Endothelial cell of umbilical vein (primary cell): ENCODE results near the gene KNTC1. TPM values are rescaled to one million over a fixed set of nuclear protein-coding genes. Genes with fewer than 3 reads are reported as not detected.
A peak's percentile ranks its signal among the peaks of the same experiment; 100 is the strongest.

ENCODE experiments used
- BruUV-seq: library from RNA; stranded (reverse); fragments of 400-500 nt; replicated peaks from 2 replicates; lab custom pipeline; 2021; lab: Mats Ljungman, UMichigan
- CTCF ChIA-PET: fragments of 300-600, 350-600 bp; sonication (Branson Sonifier 250); formaldehyde crosslinking; loops from one replicate; lab custom pipeline; 2021; ENCODE audit warnings: antibody characterized with exemption, inconsistent platforms; lab: Charles Lee
- POLR2A ChIA-PET: fragments of 300-600, 350-600 bp; sonication (Branson Sonifier 250); formaldehyde crosslinking; loops from one replicate; lab custom pipeline; 2021; ENCODE audit warnings: antibody characterized with exemption, inconsistent platforms; lab: Charles Lee
- DNase-seq: peaks from one replicate; pipeline ENCODE4 v3.0.0-alpha.2; 2011; ENCODE audit warnings: low read depth, low spot score
- FAIRE-seq: peaks from 2 replicates; lab custom pipeline; 2011; peaks lifted over from hg19 to GRCh38; lab: Jason Lieb, UNC
- H2AFZ ChIP-seq: 2 replicates; pipeline ENCODE4 v1.6.0; 2012; ENCODE audit warnings: low read depth, low read length, control low read depth, inconsistent platforms
- H3K27ac ChIP-seq: 2 replicates; pipeline ENCODE4 v1.5.1; 2011; ENCODE audit warnings: low read depth, mild to moderate bottlenecking, control low read depth, low read length, moderate library complexity; ENCODE audit not compliant: insufficient read depth
- H3K27me3 ChIP-seq, 2 experiments: 2 replicates each; pipeline versions ENCODE4 v1.6.0 to v1.6.1; 2011; ENCODE audit warnings: low read length in 2 of 2, mixed read lengths in 1 of 2; ENCODE audit not compliant: control insufficient read depth in 2 of 2, insufficient read depth in 2 of 2
- H3K36me3 ChIP-seq, 2 experiments: 2 replicates in 1 of 2; 3 replicates in 1 of 2; pipeline ENCODE4 v1.5.1; 2011; ENCODE audit warnings: low read length in 2 of 2, mild to moderate bottlenecking in 1 of 2, moderate library complexity in 1 of 2; ENCODE audit not compliant: control insufficient read depth in 2 of 2, insufficient read depth in 2 of 2; ENCODE audit errors: extremely low read depth in 1 of 2
- H3K4me1 ChIP-seq: 3 replicates; pipeline ENCODE4 v1.5.1; 2011; ENCODE audit warnings: mild to moderate bottlenecking, low read length; ENCODE audit not compliant: control insufficient read depth, insufficient read depth; ENCODE audit errors: extremely low read depth
- H3K4me2 ChIP-seq: 2 replicates; pipeline ENCODE4 v1.6.1; 2011; ENCODE audit warnings: low read length, control low read depth, mixed read lengths; ENCODE audit not compliant: insufficient read depth
- H3K4me3 ChIP-seq, 3 experiments: fragments of 200-600 bp in 1 of 3; sonication (generic), shearing (Covaris generic) in 1 of 3; replicated peaks in 1 of 3; 2 replicates each; pipeline ENCODE4 v1.5.1; 2011 to 2016; ENCODE audit warnings: control low read depth in 3 of 3, low read length in 3 of 3, mild to moderate bottlenecking in 2 of 3, inconsistent platforms in 1 of 3, low read depth in 1 of 3, moderate library complexity in 1 of 3; ENCODE audit not compliant: insufficient read depth in 1 of 3
- H3K79me2 ChIP-seq: 2 replicates; pipeline ENCODE4 v1.6.0; 2012; ENCODE audit warnings: low read length, inconsistent platforms; ENCODE audit not compliant: control insufficient read depth, insufficient read depth
- H3K9ac ChIP-seq: replicated peaks from 2 replicates; pipeline ENCODE3; 2011; ENCODE audit warnings: low read length, control low read depth; ENCODE audit not compliant: insufficient read depth; ENCODE audit errors: extremely low read depth
- H3K9me1 ChIP-seq: replicated peaks from 3 replicates; pipeline ENCODE4 v1.6.0; 2011; ENCODE audit warnings: mild to moderate bottlenecking, low read length; ENCODE audit not compliant: control insufficient read depth, insufficient read depth; ENCODE audit errors: extremely low read depth
- H3K9me3 ChIP-seq: replicated peaks from 2 replicates; pipeline ENCODE4 v1.5.1; 2012; ENCODE audit warnings: low read length, inconsistent platforms; ENCODE audit not compliant: control insufficient read depth, insufficient read depth
- H4K20me1 ChIP-seq: replicated peaks from 2 replicates; pipeline ENCODE3; 2011; ENCODE audit warnings: mild to moderate bottlenecking, low read length; ENCODE audit not compliant: control insufficient read depth, insufficient read depth; ENCODE audit errors: extremely low read depth
- EZH2 ChIP-seq: IDR thresholded peaks from 2 replicates; pipeline ENCODE4 v1.6.1; 2012; ENCODE audit warnings: borderline replicate concordance, low read depth, mild to moderate bottlenecking, moderate library complexity, low read length, inconsistent platforms; ENCODE audit not compliant: severe bottlenecking
- FOS ChIP-seq: IDR thresholded peaks from 2 replicates; pipeline ENCODE4 v1.6.1; 2011; ENCODE audit warnings: mild to moderate bottlenecking, low read length, moderate library complexity, borderline replicate concordance; ENCODE audit not compliant: insufficient read depth
- GATA2 ChIP-seq: IDR thresholded peaks from 2 replicates; pipeline ENCODE4 v1.7.0; 2011; ENCODE audit warnings: low read depth, mild to moderate bottlenecking, moderate library complexity, mixed read lengths, low read length; ENCODE audit not compliant: insufficient read length, insufficient read depth
- MYC ChIP-seq: IDR thresholded peaks from one replicate; pipeline ENCODE4 v1.6.1; 2011; ENCODE audit warnings: mild to moderate bottlenecking, low read depth, low read length
- POLR2A ChIP-seq: IDR thresholded peaks from 2 replicates; pipeline ENCODE4 v1.6.1; 2012; ENCODE audit warnings: low read depth, mild to moderate bottlenecking, control low read depth, low read length
- dilution Hi-C: fragments of 300-500 bp; cut with MboI; formaldehyde crosslinking; loops from one replicate; pipeline ENCODE4 v1.15.0; 2019; ENCODE audit warnings: low sequenced_read_pairs; ENCODE audit not compliant: extremely low pct_ligation_motif_present
- intact Hi-C: fragments of 100-400 bp; cut with micrococcal nuclease; formaldehyde crosslinking; loops from one replicate; pipeline ENCODE4 v1.10.0; 2022
- polyA plus RNA-seq, 4 experiments: library from polyadenylated mRNA; depleted of rRNA in 3 of 4; stranded (reverse) in 3 of 4; unstranded in 1 of 4; fragments of >200 nt; gene quantifications; 2 replicates each; pipeline versions ENCODE4 v1.2.1 to v1.2.3, GENCODE V29; 2011 to 2012; ENCODE audit warnings: missing spikeins in 1 of 4
- total RNA-seq: library from RNA; stranded (reverse); gene quantifications from 2 replicates; pipeline ENCODE4 v1.2.3, GENCODE V29; 2021

Gene KNTC1
- total and polyA plus RNA-seq, 2 donors (not counting 3 experiments of a cell fraction or from before 2014, with no cell fraction given), result 15.5 to 52.9 TPM

- dilution Hi-C loops, result no loop called here
- H3K4me2 ChIP-seq, result peak overlapping the region; percentile 95
- intact Hi-C loops, result loop anchor here (1.0 to 2.0 kb wide), 3 partner anchors 27 to 101 kb away; partner anchors contain the start of genes CLIP1, KNTC1 and RSRC2
- peaks cover 35% of the 10 kb centered on the region for H3K79me2 ChIP-seq
- H3K4me1 ChIP-seq, result peaks cover 20% of the 10 kb centered on the region
- H2AFZ ChIP-seq, result peak overlapping the region; percentile 66
- H4K20me1 ChIP-seq, result no peaks in the 10 kb centered on the region
- DNase-seq (peak; percentile 71), FAIRE-seq (peak; percentile 24)
- no peaks in the 10 kb centered on the region for H3K9me1 ChIP-seq
- TF ChIP-seq POLR2A (no peak), EZH2 (no peak), GATA2 (no peak), MYC (no peak), FOS (no peak)
- peak overlapping the region; percentile 93 for H3K9ac ChIP-seq
- no peaks in the 10 kb centered on the region for H3K9me3 ChIP-seq
- ChIA-PET CTCF (interaction anchor here (1.0 to 4.7 kb wide), 7 partner anchors 13 to 176 kb away, joined by 3 to 44 read pairs (median 4); partner anchors contain the start of genes KNTC1 and RSRC2), POLR2A (interaction anchor here (0.9 to 2.2 kb wide), 5 partner anchors 11 to 100 kb away, joined by 3 to 14 read pairs (median 10); partner anchors contain the start of genes KNTC1 and RSRC2)
- peaks cover 7 to 13% of the 10 kb centered on the region in 2 experiments for H3K36me3 ChIP-seq
- peak overlapping the region; percentile 69 for H3K27ac ChIP-seq
- TSS peak; percentile 37 for BruUV-seq
- no peaks in the 10 kb centered on the region for H3K27me3 ChIP-seq
- peak overlapping the region; percentile 60 to 99 (median 98) for H3K4me3 ChIP-seq
Measured at GRCh38 chr12:122499991-122500684, 26.9 kb upstream of the KNTC1 start.
